Hematopoietic multipotent progenitor cell treated with erythropoietin and hydrocortisone succinate and interleukin-3 and kit ligand, for 15 days (in vitro differentiated cells): ENCODE measurements around the gene THPO.

ENCODE experiments used
- DNase-seq: peaks from one replicate; pipeline ENCODE4 v3.0.0-alpha.2; 2015; ENCODE audit warnings: low spot score

Gene THPO

DNA sequence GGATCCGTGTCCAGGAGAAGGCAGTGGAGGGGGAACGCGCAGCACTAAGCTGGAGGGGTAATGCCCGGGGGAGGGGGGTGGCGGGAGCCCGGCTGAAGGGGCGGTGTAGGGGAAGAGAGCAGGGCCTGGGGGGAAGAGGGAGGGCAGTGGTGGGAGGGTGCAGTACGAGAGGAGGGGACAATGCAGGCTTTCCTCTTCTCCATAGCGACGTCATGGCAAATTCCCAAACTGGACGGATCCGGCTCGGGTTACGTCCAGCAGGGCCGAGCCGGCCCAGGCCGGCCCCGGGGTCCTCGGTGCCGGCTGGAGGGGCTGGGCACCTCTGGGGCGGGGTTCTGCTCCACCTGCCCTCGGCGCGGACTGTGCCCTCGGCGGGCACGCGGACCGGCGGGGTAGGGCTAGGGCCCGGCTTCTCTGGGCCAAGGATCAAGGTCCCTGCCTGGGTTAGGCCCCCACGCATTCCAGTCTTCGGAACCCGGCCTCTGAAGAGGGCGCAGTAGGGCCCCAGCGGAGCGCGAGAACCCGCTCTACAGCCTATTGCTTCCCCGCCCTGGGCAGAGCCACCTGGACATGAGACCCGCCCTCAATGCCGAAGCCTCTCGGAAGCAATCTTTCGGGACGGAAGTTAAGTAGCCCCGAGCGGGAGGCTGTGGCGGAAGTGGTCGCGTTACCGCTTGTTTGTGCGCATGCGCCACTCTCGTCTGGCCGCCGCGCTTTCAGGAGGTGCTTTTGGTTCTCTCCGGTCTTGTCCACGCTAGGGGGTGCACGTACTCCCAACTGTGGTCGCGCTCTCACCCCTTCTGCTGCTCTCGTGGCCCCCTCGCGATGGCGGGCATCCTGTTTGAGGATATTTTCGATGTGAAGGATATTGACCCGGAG lies 15.1 kb downstream of the THPO start:
- DNase-seq: peak; percentile 96

- peak; percentile 72 for DNase-seq
These were observed 15.9 kb downstream of the THPO start for GRCh38 chr3:184361932-184362667.

- peak; percentile 56 for DNase-seq
These were observed 16.5 kb downstream of the THPO start, which contains the start of the genes CLCN2 and POLR2H for GRCh38 chr3:184361532-184361931. TSS of gene CLCN2 (minus strand) at chr3:184361605. CDS start at chr3:184361479, 126 bp downstream. TSS of gene POLR2H (plus strand) at chr3:184361710. CDS start at chr3:184363493, 1,783 bp downstream.

GRCh38 chr3:184360929-184361531 lies 17.0 kb downstream of the THPO start:
- DNase-seq: peak; percentile 15

GRCh38 chr3:184360070-184360928 lies 17.7 kb downstream of the THPO start:
- no peak for DNase-seq

- DNase-seq: no peak
These were observed 18.4 kb downstream of the THPO start for GRCh38 chr3:184359610-184360009.

DNA sequence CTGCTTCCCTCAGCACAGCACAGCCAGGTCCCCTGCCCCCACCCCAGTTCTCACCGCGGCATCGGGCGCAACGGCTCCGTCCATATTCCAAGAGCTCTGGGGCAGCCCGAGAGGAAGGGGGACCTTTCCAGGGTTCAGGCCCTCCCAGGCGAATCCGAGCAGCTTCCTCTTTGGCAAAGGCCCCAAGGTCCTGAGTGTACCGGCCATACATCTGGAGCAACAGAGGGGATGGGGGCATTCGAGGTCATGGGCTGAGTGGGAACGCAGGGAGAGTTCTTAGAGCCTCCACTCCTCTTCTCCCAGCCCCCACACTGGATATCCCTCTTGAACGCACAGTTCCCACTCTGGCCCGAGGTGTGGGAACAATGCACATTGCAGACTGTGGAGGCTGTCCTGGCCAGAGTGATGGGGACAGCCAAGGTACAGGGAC lies 19.1 kb downstream of the THPO start:
- no peak for DNase-seq

GRCh38 chr3:184358124-184358767 lies 19.8 kb downstream of the THPO start:
- DNase-seq: no peak

GRCh38 chr3:184357248-184358123 lies 20.5 kb downstream of the THPO start:
- DNase-seq: no peak

GRCh38 chr3:184355261-184356040 lies 22.6 kb downstream of the THPO start:
- DNase-seq: no peak

DNA sequence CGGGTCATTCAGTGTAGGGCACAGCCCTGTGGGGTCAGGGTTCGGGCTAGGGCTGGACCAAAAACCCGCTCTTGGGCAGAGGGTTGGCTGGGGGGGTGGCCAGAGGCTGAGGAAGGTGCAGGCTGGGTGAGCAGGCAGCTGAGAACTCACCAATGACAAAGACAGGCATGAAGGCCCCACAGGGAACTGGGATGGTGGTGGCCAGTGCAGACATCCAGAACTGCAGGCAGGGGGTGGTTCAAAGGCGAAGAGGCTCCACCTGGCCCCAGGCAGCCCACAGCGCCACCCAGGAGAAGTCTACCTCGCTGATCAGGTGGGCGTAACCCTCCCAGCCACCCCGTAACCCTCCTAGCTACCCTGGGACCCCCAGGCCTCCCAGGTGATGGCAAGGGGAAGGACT lies 23.3 kb downstream of the THPO start:
- no peak for DNase-seq

DNA sequence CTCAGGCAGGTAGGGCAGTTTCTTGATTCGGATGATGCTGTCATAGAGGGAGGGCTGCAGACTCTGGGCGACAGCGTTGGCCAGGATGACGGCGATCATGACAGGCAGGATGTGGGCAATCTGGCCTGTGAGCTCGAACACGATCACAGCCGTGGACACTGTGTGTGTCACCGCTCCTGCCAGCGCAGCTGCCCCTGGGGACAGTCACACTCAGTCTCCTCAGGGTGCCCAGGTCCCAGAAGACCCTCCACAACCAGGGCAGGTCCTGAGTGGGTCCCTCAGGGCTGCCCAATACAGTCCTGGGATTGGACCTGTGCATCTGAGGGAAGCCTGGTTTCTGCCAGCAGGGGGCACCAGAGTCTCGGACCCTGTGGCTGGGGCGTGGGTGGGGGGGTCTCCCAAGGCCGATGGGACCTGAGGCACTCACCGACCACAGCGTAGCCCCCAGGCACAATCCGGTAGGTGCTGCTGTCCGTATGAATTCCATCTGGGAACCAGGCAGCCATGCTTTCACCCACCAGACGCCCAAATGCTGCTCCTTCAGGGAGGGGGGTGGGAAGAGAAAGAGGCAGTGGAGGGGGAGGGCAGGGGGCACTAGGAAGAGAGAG lies 23.8 kb downstream of the THPO start:
- DNase-seq: peak; percentile 67

- DNase-seq: no peak
These were observed 24.5 kb downstream of the THPO start for GRCh38 chr3:184353546-184353941.

GRCh38 chr3:184352897-184353545 lies 25.0 kb downstream of the THPO start:
- no peak for DNase-seq

- no peak for DNase-seq
These were observed 25.7 kb downstream of the THPO start for GRCh38 chr3:184352149-184352785.

GRCh38 chr3:184351511-184352148 lies 26.4 kb downstream of the THPO start:
- DNase-seq: peak; percentile 35

- no peak for DNase-seq
These were observed 27.4 kb downstream of the THPO start for GRCh38 chr3:184350618-184351017.
